K562 (cell line): ENCODE results near the gene NCAM2. TPM values are rescaled to one million over a fixed set of nuclear protein-coding genes. Genes with fewer than 3 reads are reported as not detected.

Experiments
- ATAC-seq: fragments of 200-7000 bp; cut with Tn5 transposase; 3 replicates; pipeline ENCODE4 v1.9.1; 2020; ENCODE audit warnings: moderate library complexity
- BruUV-seq: library from RNA; stranded (reverse); fragments of 400-500 nt; replicated peaks from 2 replicates; lab custom pipeline; 2021; lab: Mats Ljungman, UMichigan
- CTCF ChIA-PET: fragments of 300-600 bp; formaldehyde crosslinking; extraction: SDS; loops from one replicate; lab custom pipeline; 2021; ENCODE audit warnings: low intra/inter-chr PET ratio; lab: Yijun Ruan, JAX
- POLR2A ChIA-PET: fragments of 300-600, 350-650 bp; sonication (Branson Sonifier 250); formaldehyde crosslinking; extraction: SDS; loops from one replicate; lab custom pipeline; 2021; ENCODE audit warnings: antibody characterized with exemption, inconsistent platforms; lab: Yijun Ruan, JAX
- DNase-seq, 4 experiments: peaks; one replicate each; pipeline versions ENCODE4 v3.0.0 to v3.0.0-alpha.2; 2011 to 2018; ENCODE audit warnings: low spot score in 3 of 4, mixed read lengths in 3 of 4; ENCODE audit errors: extremely low read depth in 1 of 4
- FAIRE-seq: peaks from 2 replicates; lab custom pipeline; 2011; peaks lifted over from hg19 to GRCh38; lab: Jason Lieb, UNC
- H2AFZ ChIP-seq: 2 replicates; pipeline ENCODE4 v1.6.0; 2011; ENCODE audit warnings: low read depth, low read length, control low read depth, inconsistent platforms
- H3K27ac ChIP-seq: fragments of 200-600 bp; 3 replicates; pipeline ENCODE4 v1.8.0; 2011; ENCODE audit warnings: low read depth, mild to moderate bottlenecking, control low read depth, inconsistent platforms, low read length, moderate library complexity, mixed read lengths; ENCODE audit errors: extremely low read depth
- H3K27me3 ChIP-seq, 2 experiments: fragments of 300-600 bp in 1 of 2; 2 replicates in 1 of 2; 3 replicates in 1 of 2; pipeline versions ENCODE4 v1.6.0 to v1.8.0; 2011; ENCODE audit warnings: inconsistent platforms in 2 of 2, low read length in 2 of 2, mild to moderate bottlenecking in 1 of 2, mixed read lengths in 1 of 2, moderate library complexity in 1 of 2; ENCODE audit not compliant: control insufficient read depth in 2 of 2, insufficient read depth in 2 of 2
- H3K36me3 ChIP-seq: fragments of 300-600 bp; 3 replicates; pipeline ENCODE4 v1.8.0; 2011; ENCODE audit warnings: mild to moderate bottlenecking, low read length, inconsistent platforms; ENCODE audit not compliant: control insufficient read depth, insufficient read depth
- H3K4me1 ChIP-seq, 2 experiments: fragments of 200-600 bp in 1 of 2; replicated peaks in 1 of 2; 2 replicates in 1 of 2; 3 replicates in 1 of 2; pipeline versions ENCODE4 v1.5.1 to v1.8.0; 2011; ENCODE audit warnings: inconsistent platforms in 2 of 2, low read length in 2 of 2, mild to moderate bottlenecking in 1 of 2, mixed read lengths in 1 of 2, moderate library complexity in 1 of 2; ENCODE audit not compliant: control insufficient read depth in 2 of 2, insufficient read depth in 2 of 2
- H3K4me2 ChIP-seq: 2 replicates; pipeline ENCODE4 v1.6.1; 2011; ENCODE audit warnings: low read length, control low read depth, inconsistent platforms, mixed read lengths; ENCODE audit not compliant: insufficient read depth
- H3K4me3 ChIP-seq: fragments of 200-600 bp; sonication (generic), shearing (Covaris generic); 2 replicates; pipeline ENCODE4 v1.5.1; 2016; ENCODE audit warnings: control low read depth, inconsistent platforms
- H3K79me2 ChIP-seq: fragments of 200-600 bp; 3 replicates; pipeline ENCODE4 v1.8.0; 2011; ENCODE audit warnings: low read length, inconsistent platforms; ENCODE audit not compliant: control insufficient read depth, insufficient read depth
- H3K9ac ChIP-seq, 2 experiments: 2 replicates each; pipeline versions ENCODE4 v1.6.0 to v1.6.1; 2011; ENCODE audit warnings: low read depth in 2 of 2, low read length in 2 of 2, control low read depth in 1 of 2, inconsistent platforms in 1 of 2, mild to moderate bottlenecking in 1 of 2, mixed read lengths in 1 of 2; ENCODE audit not compliant: insufficient read depth in 1 of 2
- H3K9me1 ChIP-seq: one replicate; pipeline ENCODE4 v1.6.0; 2011; ENCODE audit warnings: inconsistent platforms, mild to moderate bottlenecking, low read length, moderate library complexity; ENCODE audit not compliant: control insufficient read depth, insufficient read depth
- H3K9me3 ChIP-seq: replicated peaks from 2 replicates; pipeline ENCODE4 v1.5.1; 2011; ENCODE audit warnings: low read depth, low read length, inconsistent platforms; ENCODE audit not compliant: control insufficient read depth, insufficient read depth
- H4K20me1 ChIP-seq: replicated peaks from 2 replicates; pipeline ENCODE4 v1.6.1; 2011; ENCODE audit warnings: low read length, inconsistent platforms, mixed read lengths; ENCODE audit not compliant: control insufficient read depth, insufficient read depth
- C11orf30 ChIP-seq: fragments of 450-650 bp; IDR thresholded peaks from 2 replicates; pipeline ENCODE4 v1.6.1; 2016; ENCODE audit warnings: low read depth, mild to moderate bottlenecking
- GTF2B ChIP-seq: IDR thresholded peaks from 2 replicates; pipeline ENCODE4 v1.6.1; 2011; ENCODE audit not compliant: insufficient read length; ENCODE audit errors: extremely low read depth
- L3MBTL2 ChIP-seq: fragments of 450-650 bp; IDR thresholded peaks from 2 replicates; pipeline ENCODE4 v1.6.1; 2016; ENCODE audit warnings: mild to moderate bottlenecking, moderate library complexity
- PRMT5 ChIP-seq: sonication (generic); formaldehyde crosslinking; IDR thresholded peaks from 2 replicates; pipeline ENCODE4 v1.5.0; 2020; ENCODE audit warnings: missing genetic modification reagents
- SIN3A ChIP-seq, 2 experiments: fragments of 150-350 bp in 1 of 2; IDR thresholded peaks; 2 replicates each; pipeline ENCODE4 v1.6.1; 2011 to 2016; ENCODE audit warnings: borderline replicate concordance in 2 of 2, low read depth in 2 of 2, low read length in 2 of 2, mild to moderate bottlenecking in 2 of 2, moderate library complexity in 2 of 2; ENCODE audit not compliant: control insufficient read depth in 1 of 2
- ZNF277 ChIP-seq: fragments of 250-450 bp; sonication (Bioruptor Pico); IDR thresholded peaks from 2 replicates; pipeline ENCODE4 v1.8.0; 2022; ENCODE audit warnings: inconsistent platforms, mild to moderate bottlenecking, moderate library complexity, borderline replicate concordance
- ZNF316 ChIP-seq: fragments of 450-650 bp; IDR thresholded peaks from 2 replicates; pipeline ENCODE4 v1.6.1; 2016
- ZNF592 ChIP-seq: fragments of 450-650 bp; IDR thresholded peaks from 2 replicates; pipeline ENCODE4 v1.6.1; 2017; ENCODE audit warnings: antibody characterized with exemption, mild to moderate bottlenecking
- WGBS: fragments of 100-300 bp; shearing (Covaris generic); methylation state at CpG from one replicate; pipeline ENCODE4 v1.1.6; 2016; ENCODE audit warnings: low coverage, mixed read lengths; ENCODE audit not compliant: insufficient coverage; ENCODE audit errors: missing lambda C conversion rate; 5-methylcytosine and 5-hydroxymethylcytosine counted together
- in situ Hi-C: fragments of 300-500 bp; cut with MboI; formaldehyde crosslinking; loops from 4 replicates; pipeline ENCODE4 v1.15.0; 2018; ENCODE audit warnings: inconsistent platforms, mixed read lengths
- intact Hi-C: fragments of 100-400 bp; cut with micrococcal nuclease; formaldehyde crosslinking; loops from 2 replicates; pipeline ENCODE4 v1.14.2; 2022
- polyA plus RNA-seq, 8 experiments: library from polyadenylated mRNA; depleted of rRNA in 4 of 8; stranded (reverse) in 5 of 8; unstranded in 3 of 8; fragments of >200 nt; fragmentation: Nextera tagmentation in 2 of 8; fragmentation: Illumina TruSeq in 1 of 8; extraction: Ambion mirVana in 2 of 8; extraction: Trizol in 1 of 8; gene quantifications; 2 replicates each; pipeline versions ENCODE4 v1.2.1 to v1.2.3, GENCODE V29; 2011 to 2014; ENCODE audit warnings: inconsistent platforms in 1 of 8, missing spikeins in 1 of 8
- total RNA-seq, 7 experiments: library from RNA; depleted of rRNA in 6 of 7; stranded (reverse); fragments of >200 nt in 6 of 7; fragmentation: Illumina TruSeq in 2 of 7; extraction: Trizol in 2 of 7; gene quantifications; 2 replicates each; pipeline versions ENCODE4 v1.2.1 to v1.2.3, GENCODE V29; 2011 to 2021; ENCODE audit warnings: low replicate concordance in 1 of 7

Gene NCAM2
- total and polyA plus RNA-seq, 9 of the 15 experiments (the other 6 are each of a cell fraction or from before 2014, with no cell fraction given): 14.0 to 58.2 (median 27.8) TPM

GRCh38 chr21:21184771-21185528 is 186.7 kb downstream of the NCAM2 start:
- no peaks in the 10 kb centered on the region for H3K9me1 ChIP-seq
- in situ Hi-C loops: no loop called here
- H3K27me3 ChIP-seq: no peaks in the 10 kb centered on the region
- FAIRE-seq: peak; percentile 54
- WGBS: 43% methylated on average over 4 of the region's 4 CpGs
- H3K4me2 ChIP-seq: no peak overlapping the region
- H4K20me1 ChIP-seq: no peaks in the 10 kb centered on the region
- peaks cover 3 to 31% of the 10 kb centered on the region in 2 experiments; a peak in 3 of 5 replicates for H3K4me1 ChIP-seq
- ChIA-PET POLR2A (no interaction called here), CTCF (no interaction called here)
- no peak overlapping the region for H3K9ac ChIP-seq
- H3K9me3 ChIP-seq: no peaks in the 10 kb centered on the region
- no peaks in the 10 kb centered on the region; the same call in 1 of the 3 replicates for H3K36me3 ChIP-seq
- H2AFZ ChIP-seq: no peak overlapping the region
- no TSS peak for BruUV-seq
- peak; percentile 65 for ATAC-seq
- DNase-seq: peak in 1 of 4 experiments; percentile 17
- peaks cover 99% of the 10 kb centered on the region for H3K79me2 ChIP-seq
- no peak overlapping the region for H3K4me3 ChIP-seq
- intact Hi-C loops: no loop called here
- peak overlapping the region; percentile 5; the same call in 1 of the 3 replicates for H3K27ac ChIP-seq
- TF ChIP-seq SIN3A (IDR thresholded peaks at IDR 0.05; ENCODE audit: borderline replicate concordance in 2 of 2, control insufficient read depth in 1 of 2, low read depth in 2 of 2, low read length in 2 of 2) (no peak), GTF2B (no peak), L3MBTL2 (peak; percentile 40; the same call in 1 of the 2 replicates), ZNF277 (no peak), ZNF316 (peak; percentile 67), PRMT5 (CRISPR knock-in tag) (no peak), C11orf30 (peak; percentile 32), ZNF592 (peak; percentile 60; the same call in 1 of the 2 replicates)
